ENCODE measurements around the gene ADGRL3.
"Not testable (repeated sequence)": the region's sequence is repeated elsewhere in the genome, so short reads cannot be mapped to it uniquely, and the experiment has no call there.

Gene ADGRL3

GRCh38 chr4:61505773-61506685 lies 305.9 kb downstream of the ADGRL3 start:
- DNase-seq: no peak

GRCh38 chr4:61507091-61507490 lies 307.0 kb downstream of the ADGRL3 start:
- no peak for DNase-seq

GRCh38 chr4:61509721-61510241 lies 309.7 kb downstream of the ADGRL3 start:
- DNase-seq: not testable (repeated sequence)

- no peak for DNase-seq
Measured at GRCh38 chr4:61511716-61512488, 311.8 kb downstream of the ADGRL3 start.

- DNase-seq: no peak
Measured at GRCh38 chr4:61514991-61515390, 314.9 kb downstream of the ADGRL3 start.

GRCh38 chr4:61517144-61517543 lies 317.0 kb downstream of the ADGRL3 start:
- no peak for DNase-seq

GRCh38 chr4:61520166-61520565 lies 320.0 kb downstream of the ADGRL3 start:
- no peak for DNase-seq

GRCh38 chr4:61520681-61521160 lies 320.6 kb downstream of the ADGRL3 start:
- no peak for DNase-seq

- no peak for DNase-seq
Measured at GRCh38 chr4:61521451-61521850, 321.3 kb downstream of the ADGRL3 start.

GRCh38 chr4:61522312-61522711 lies 322.2 kb downstream of the ADGRL3 start:
- no peak for DNase-seq

- DNase-seq: no peak
Measured at GRCh38 chr4:61527888-61528287, 327.8 kb downstream of the ADGRL3 start.

GRCh38 chr4:61528595-61528994 lies 328.5 kb downstream of the ADGRL3 start:
- DNase-seq: no peak

- DNase-seq: no peak
Measured at GRCh38 chr4:61531188-61531587, 331.1 kb downstream of the ADGRL3 start.

- no peak for DNase-seq
Measured at GRCh38 chr4:61532336-61533000, 332.3 kb downstream of the ADGRL3 start.

GRCh38 chr4:61533140-61533539 lies 333.0 kb downstream of the ADGRL3 start:
- no peak for DNase-seq

- no peak for DNase-seq
Measured at GRCh38 chr4:61540944-61541343, 340.8 kb downstream of the ADGRL3 start.

- no peak for DNase-seq
Measured at GRCh38 chr4:61541459-61541858, 341.3 kb downstream of the ADGRL3 start.

- DNase-seq: no peak
Measured at GRCh38 chr4:61543976-61544375, 343.9 kb downstream of the ADGRL3 start.

GRCh38 chr4:61545902-61546480 lies 345.9 kb downstream of the ADGRL3 start:
- no peak for DNase-seq

- no peak for DNase-seq
Measured at GRCh38 chr4:61549336-61549735, 349.2 kb downstream of the ADGRL3 start.

- DNase-seq: no peak
Measured at GRCh38 chr4:61553557-61554125, 353.5 kb downstream of the ADGRL3 start.

GRCh38 chr4:61555789-61556188 lies 355.7 kb downstream of the ADGRL3 start:
- DNase-seq: no peak
